T-helper 17 cell (primary cell): ENCODE data around the gene ULBP1. TPM values are rescaled to one million over a fixed set of nuclear protein-coding genes. Genes with fewer than 3 reads are reported as not detected.
"Not testable (repeated sequence)": the region's sequence is repeated elsewhere in the genome, so short reads cannot be mapped to it uniquely, and the experiment has no call there.

Experiments
- ATAC-seq: fragments of 150-1000 bp; cut with Tn5 transposase; 2 replicates; pipeline ENCODE4 v1.10.0; 2021; ENCODE audit warnings: mild to moderate bottlenecking, moderate library complexity
- DNase-seq, 3 donors: peaks; one replicate each; pipeline versions ENCODE4 v3.0.0 to v3.0.0-alpha.2; 2020 to 2021
- H3K9me3 ChIP-seq: one replicate; pipeline ENCODE4 v1.7.0; 2013; ENCODE audit warnings: low read length, mild to moderate bottlenecking; ENCODE audit not compliant: control insufficient read depth, poor library complexity, severe bottlenecking
- H3K27ac Mint-ChIP-seq: one replicate; pipeline ENCODE4 v1.8.0; 2022; ENCODE audit warnings: mild to moderate bottlenecking, moderate library complexity, mixed read lengths
- H3K27me3 Mint-ChIP-seq: one replicate; pipeline ENCODE4 v1.8.0; 2022; ENCODE audit warnings: mixed read lengths
- H3K36me3 Mint-ChIP-seq: one replicate; pipeline ENCODE4 v1.8.0; 2022; ENCODE audit warnings: low read depth, mixed read lengths
- H3K4me1 Mint-ChIP-seq: one replicate; pipeline ENCODE4 v1.8.0; 2022; ENCODE audit warnings: mild to moderate bottlenecking, mixed read lengths
- H3K4me3 Mint-ChIP-seq: one replicate; pipeline ENCODE4 v1.8.0; 2022; ENCODE audit warnings: mild to moderate bottlenecking, moderate library complexity, mixed read lengths
- total RNA-seq, 4 donors: library from RNA in 2 of 4; stranded (reverse) in 2 of 4; gene quantifications; one replicate each; pipeline ENCODE4 v1.2.3 and lab custom pipeline; 2022 to 2026

ULBP1 gene
- total RNA-seq, 2 donors from 2014 or later, result 0.20 TPM; not detected in 1

DNA sequence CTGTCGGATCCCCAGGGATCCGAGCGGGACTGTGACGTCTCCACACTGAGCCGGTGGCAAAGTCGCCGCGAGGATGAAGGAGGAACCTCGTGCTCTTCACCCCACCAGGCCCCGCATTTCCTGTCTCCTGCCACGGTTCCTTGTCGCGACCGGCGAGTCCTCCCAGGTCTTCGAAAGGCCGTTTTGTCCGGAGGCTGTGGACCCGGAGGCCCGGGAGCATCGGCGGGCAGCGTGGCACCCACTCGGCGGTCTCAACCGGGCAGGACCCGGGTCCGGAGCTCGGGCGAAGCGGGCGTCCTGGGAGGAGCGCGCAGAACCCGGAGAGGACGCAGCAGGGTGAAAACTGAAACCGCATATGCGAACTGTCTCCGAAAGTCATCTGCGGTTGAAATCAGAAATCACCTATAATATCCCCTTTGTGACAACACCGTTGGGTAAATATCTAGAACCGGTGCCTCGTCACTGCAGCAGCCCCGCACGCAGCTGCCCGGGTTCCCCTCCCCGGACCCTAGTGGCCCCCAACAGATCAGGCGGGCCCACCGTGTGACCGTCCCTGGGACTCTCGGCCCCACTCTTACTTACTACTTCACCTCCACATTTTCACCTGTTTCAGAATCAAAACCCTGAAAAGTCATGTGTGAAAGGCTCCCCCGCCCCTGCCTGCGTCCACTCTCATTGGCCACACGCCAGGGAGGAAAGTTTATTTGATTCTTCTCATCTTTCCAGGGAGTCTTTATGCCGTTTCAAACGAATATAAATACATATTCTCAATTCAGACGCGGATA, 25.0 kb upstream of the ULBP1 start:
- H3K4me3 Mint-ChIP-seq, result peak overlapping the region; percentile 86
- DNase-seq, result peak; percentile 41 to 51 (median 49)
- ATAC-seq, result peak; percentile 65
- peak overlapping the region; percentile 99 for H3K27ac Mint-ChIP-seq
- peaks cover 2% of the 10 kb centered on the region for H3K36me3 Mint-ChIP-seq
- peaks cover 68% of the 10 kb centered on the region for H3K27me3 Mint-ChIP-seq
- H3K4me1 Mint-ChIP-seq, result peaks cover 24% of the 10 kb centered on the region
- H3K9me3 ChIP-seq, result no peaks in the 10 kb centered on the region

- H3K27ac Mint-ChIP-seq, result peak overlapping the region; percentile 99
- H3K4me1 Mint-ChIP-seq, result peaks cover 22% of the 10 kb centered on the region
- H3K9me3 ChIP-seq, result no peaks in the 10 kb centered on the region
- ATAC-seq (no peak), DNase-seq (no peak)
- peaks cover 2% of the 10 kb centered on the region for H3K36me3 Mint-ChIP-seq
- H3K4me3 Mint-ChIP-seq, result peak overlapping the region; percentile 86
- peaks cover 62% of the 10 kb centered on the region for H3K27me3 Mint-ChIP-seq
These were observed 24.4 kb upstream of the ULBP1 start for GRCh38 chr6:149939356-149939648.

GRCh38 chr6:149939909-149940671, 23.7 kb upstream of the ULBP1 start:
- Mint-ChIP-seq H3K27me3 (peaks cover 55% of the 10 kb centered on the region), H3K4me1 (peaks cover 19% of the 10 kb centered on the region), H3K36me3 (no peaks in the 10 kb centered on the region), H3K4me3 (peak overlapping the region; percentile 58), H3K27ac (peak overlapping the region; percentile 99)
- ATAC-seq (no peak), DNase-seq (no peak)
- H3K9me3 ChIP-seq, result no peaks in the 10 kb centered on the region

DNA sequence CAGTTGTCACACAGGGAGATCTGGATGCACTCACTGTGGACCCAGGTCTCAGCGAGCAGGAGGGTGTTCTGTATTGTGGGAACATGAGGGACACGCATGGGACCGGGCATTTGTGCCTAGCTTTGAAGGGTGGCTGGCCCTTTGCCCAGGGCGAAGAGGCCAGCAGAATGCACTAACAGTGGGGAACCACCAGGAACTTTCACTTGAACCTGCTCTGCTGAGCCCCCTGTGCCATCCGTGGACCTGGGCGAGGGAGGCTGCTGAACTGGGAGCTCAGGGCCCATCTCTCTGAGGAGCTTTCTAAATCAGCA, 23.1 kb upstream of the ULBP1 start:
- no peak for DNase-seq
- Mint-ChIP-seq H3K4me3 (peak overlapping the region; percentile 58), H3K4me1 (peaks cover 19% of the 10 kb centered on the region), H3K36me3 (no peaks in the 10 kb centered on the region), H3K27ac (peak overlapping the region; percentile 94), H3K27me3 (peaks cover 49% of the 10 kb centered on the region)
- no peak for ATAC-seq
- no peaks in the 10 kb centered on the region for H3K9me3 ChIP-seq

DNA sequence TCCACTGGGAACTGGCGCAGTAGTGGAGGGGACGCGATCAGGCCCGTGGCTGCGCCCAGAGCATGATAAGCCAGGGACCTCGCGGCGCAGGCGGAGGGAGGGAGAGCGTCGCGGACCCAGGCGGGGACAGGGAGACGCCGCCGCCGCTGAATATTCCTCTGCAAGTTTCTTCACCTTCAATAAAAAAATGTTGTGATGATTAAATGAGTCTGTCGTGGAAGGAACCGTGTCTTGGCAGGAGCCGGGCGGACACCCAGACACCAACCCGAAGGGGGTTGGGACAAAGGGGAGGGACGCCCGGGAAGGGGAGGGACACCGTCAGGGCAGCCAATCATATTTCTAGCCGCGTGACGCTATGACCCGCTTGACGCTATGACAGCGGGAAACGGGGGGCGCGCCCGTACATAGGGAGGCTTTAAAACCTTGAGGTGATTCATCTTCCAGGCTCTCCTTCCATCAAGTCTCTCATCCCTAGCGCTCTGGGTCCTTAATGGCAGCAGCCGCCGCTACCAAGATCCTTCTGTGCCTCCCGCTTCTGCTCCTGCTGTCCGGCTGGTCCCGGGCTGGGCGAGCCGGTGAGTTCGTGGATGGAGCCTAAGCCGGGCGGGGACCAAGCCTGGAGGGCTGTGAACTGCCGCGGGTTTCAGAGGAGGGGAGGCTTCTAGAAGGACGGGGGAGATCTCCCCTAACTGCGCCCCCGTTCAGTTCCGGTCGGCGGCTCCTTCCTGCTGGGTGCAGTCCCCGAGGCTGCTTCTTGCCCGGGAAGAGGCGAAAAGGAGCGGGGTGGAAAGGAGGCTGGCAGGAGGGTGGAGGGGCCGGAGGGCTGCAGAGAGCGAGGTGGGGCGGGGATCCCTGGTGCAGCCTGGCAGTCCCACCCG, 21.9 kb upstream of the ULBP1 start, which contains the start of gene ULBP2:
Gene ULBP2, plus strand, starts transcription at position 432 of the 878 bp plus-strand sequence. Its CDS starts 59 bp downstream, at position 491.
- Mint-ChIP-seq H3K27me3 (peaks cover 44% of the 10 kb centered on the region), H3K4me3 (peak within 1 kb of the TSS; percentile 92), H3K36me3 (no peaks in the 10 kb centered on the region), H3K27ac (peak within 1 kb of the TSS; percentile 94), H3K4me1 (peaks cover 22% of the 10 kb centered on the region)
- no peaks in the 10 kb centered on the region for H3K9me3 ChIP-seq
- DNase-seq (peak; percentile 79 to 89 (median 83)), ATAC-seq (peak; percentile 86)

DNA sequence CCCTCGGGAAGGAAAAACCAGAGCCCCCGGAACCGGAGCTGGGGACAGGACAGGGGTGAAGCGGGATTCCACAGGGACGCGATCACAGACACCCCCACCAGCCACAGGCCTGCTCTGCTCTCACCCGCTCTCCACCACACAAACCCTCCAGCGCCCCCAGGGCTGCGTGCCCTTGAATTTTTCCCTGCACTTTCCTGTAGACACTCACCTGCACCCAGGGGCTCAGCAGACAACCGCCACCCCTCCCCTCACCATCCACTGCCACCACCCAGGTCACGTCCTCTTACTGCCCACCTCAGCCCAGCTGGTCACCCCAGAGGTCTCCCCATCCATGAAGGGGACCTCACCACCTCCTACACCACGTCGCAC, 21.3 kb upstream of the ULBP1 start:
- Mint-ChIP-seq H3K27me3 (peaks cover 40% of the 10 kb centered on the region), H3K4me3 (peak overlapping the region; percentile 92), H3K4me1 (peaks cover 22% of the 10 kb centered on the region), H3K36me3 (no peaks in the 10 kb centered on the region), H3K27ac (peak overlapping the region; percentile 94)
- ATAC-seq (no peak), DNase-seq (no peak)
- H3K9me3 ChIP-seq, result no peaks in the 10 kb centered on the region

DNA sequence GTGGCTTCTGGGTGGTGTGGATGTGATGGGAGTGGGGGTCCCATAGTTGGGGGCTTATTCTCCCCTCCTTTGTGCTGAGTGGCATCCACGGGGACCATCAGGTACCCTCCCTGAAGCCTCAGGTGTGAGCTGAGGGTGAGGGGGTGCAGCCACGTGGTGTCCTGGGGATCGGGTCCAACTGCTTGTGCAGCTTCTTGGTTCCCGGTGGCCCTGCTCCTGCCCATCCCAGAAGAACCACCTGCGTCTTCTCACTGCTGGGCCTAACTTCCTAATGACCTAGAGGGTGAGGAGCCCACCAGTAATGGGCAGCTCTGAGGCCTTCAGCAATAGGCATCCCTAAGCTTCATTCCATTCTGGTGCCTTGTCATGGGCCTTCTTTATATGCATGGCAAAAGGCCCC, 20.4 kb upstream of the ULBP1 start:
- not testable (repeated sequence) for H3K27ac Mint-ChIP-seq, H3K9me3 ChIP-seq, H3K36me3 Mint-ChIP-seq, ATAC-seq, DNase-seq
- Mint-ChIP-seq H3K4me1 (peaks cover 17% of the 10 kb centered on the region), H3K27me3 (peaks cover 40% of the 10 kb centered on the region), H3K4me3 (peak overlapping the region; percentile 82)

GRCh38 chr6:149945276-149945675, 18.5 kb upstream of the ULBP1 start:
- not testable (repeated sequence) for H3K27ac Mint-ChIP-seq, DNase-seq, H3K36me3 Mint-ChIP-seq, H3K9me3 ChIP-seq, H3K4me3 Mint-ChIP-seq, ATAC-seq
- peaks cover 37% of the 10 kb centered on the region for H3K27me3 Mint-ChIP-seq
- peaks cover 11% of the 10 kb centered on the region for H3K4me1 Mint-ChIP-seq

DNA sequence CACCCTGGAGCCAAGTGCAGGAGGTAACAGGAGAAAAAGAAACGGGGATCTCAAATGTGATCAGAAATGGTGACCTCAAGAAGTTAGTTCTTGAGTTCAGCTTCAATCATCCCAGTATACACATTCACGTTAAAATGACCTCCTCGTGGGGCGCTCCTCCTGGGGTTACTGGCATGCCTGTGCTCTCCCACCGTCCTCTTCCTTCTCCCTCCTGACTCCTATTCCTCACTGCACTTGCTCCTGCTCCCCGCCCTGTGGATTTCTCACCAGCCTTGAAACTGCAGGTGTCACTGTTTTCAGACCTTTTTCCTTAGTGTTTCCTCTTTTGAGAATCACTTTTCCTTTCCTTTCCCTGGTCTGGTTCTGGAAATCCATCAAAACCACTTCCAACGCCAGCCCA, 17.1 kb upstream of the ULBP1 start:
- DNase-seq, H3K27ac Mint-ChIP-seq, ATAC-seq, H3K4me3 Mint-ChIP-seq, H3K9me3 ChIP-seq, H3K36me3 Mint-ChIP-seq: not testable (repeated sequence)
- Mint-ChIP-seq H3K27me3 (peaks cover 48% of the 10 kb centered on the region), H3K4me1 (peaks cover 13% of the 10 kb centered on the region)

DNA sequence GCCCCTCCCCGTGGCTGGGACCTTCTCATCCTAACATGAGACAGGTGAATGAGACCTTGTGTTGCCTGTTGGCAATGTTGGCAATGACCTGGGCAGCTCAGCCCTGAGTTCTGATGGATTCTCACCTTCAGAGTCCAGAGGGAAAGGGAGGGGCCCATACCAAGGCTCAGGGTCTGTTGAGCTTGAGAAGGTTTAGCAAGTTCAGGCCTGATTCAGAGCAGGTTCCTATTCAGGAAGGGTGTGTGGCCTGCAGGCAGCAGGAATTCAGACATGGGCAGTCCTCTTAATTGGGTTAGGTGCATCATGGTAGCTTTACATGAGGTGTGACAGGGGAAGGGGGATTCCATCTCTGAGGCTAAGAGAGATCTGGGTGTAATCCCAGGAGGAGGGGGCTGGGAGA, 16.2 kb upstream of the ULBP1 start:
- not testable (repeated sequence) for H3K27ac Mint-ChIP-seq, DNase-seq, H3K9me3 ChIP-seq, H3K4me1 Mint-ChIP-seq, H3K4me3 Mint-ChIP-seq, ATAC-seq, H3K36me3 Mint-ChIP-seq
- peaks cover 57% of the 10 kb centered on the region for H3K27me3 Mint-ChIP-seq

DNA sequence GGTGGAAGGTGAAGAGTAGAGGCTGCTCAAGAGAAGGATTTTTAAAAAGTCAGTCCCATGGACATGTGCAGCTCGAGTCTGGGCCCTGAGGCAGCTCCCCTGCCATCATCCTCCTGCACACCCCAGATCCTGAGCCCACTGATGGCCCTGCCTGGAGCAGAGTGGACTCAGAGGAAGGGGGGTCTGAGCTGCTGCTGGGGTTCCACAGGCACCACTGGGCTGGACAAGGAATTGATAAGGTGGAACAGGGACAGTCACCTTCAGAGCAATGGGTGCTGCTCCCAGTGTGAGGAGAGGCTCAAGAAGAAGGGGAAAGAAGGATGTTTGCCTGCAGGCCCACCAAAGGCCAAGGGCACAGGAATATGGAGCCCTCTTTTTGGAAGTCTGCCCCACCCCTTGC, 15.7 kb upstream of the ULBP1 start:
- peaks cover 7% of the 10 kb centered on the region for H3K4me1 Mint-ChIP-seq
- H3K36me3 Mint-ChIP-seq, result peaks cover 7% of the 10 kb centered on the region
- no peaks in the 10 kb centered on the region for H3K9me3 ChIP-seq
- no peak overlapping the region for H3K4me3 Mint-ChIP-seq
- no peak overlapping the region for H3K27ac Mint-ChIP-seq
- ATAC-seq (no peak), DNase-seq (no peak)
- peaks cover 61% of the 10 kb centered on the region for H3K27me3 Mint-ChIP-seq

GRCh38 chr6:149948616-149949015, 15.1 kb upstream of the ULBP1 start:
- no peak for ATAC-seq
- Mint-ChIP-seq H3K27me3 (peaks cover 67% of the 10 kb centered on the region), H3K27ac (no peak overlapping the region), H3K4me1 (peaks cover 7% of the 10 kb centered on the region), H3K36me3 (peaks cover 7% of the 10 kb centered on the region), H3K4me3 (no peak overlapping the region)
- H3K9me3 ChIP-seq, result no peaks in the 10 kb centered on the region
- DNase-seq, result no peak

DNA sequence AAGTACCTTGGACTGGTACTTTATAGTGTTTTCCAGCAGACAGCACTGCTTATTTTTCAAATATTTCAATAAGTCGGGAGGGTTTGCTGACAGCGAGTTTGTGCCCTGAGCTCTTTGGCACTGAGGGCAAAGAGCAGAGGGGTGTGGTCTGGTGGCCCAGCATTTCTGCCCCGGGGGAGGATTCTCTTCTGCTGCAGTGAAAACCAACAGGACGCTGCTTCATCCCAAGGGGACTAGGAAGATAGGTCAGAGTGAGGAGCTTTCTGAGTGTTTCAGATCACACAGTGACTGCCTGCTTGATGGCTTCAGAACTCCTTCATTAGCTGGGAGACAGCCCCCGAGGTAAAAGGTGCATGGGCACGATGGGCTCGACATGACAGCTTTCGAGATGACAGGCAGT, 13.3 kb upstream of the ULBP1 start:
- no peak overlapping the region for H3K4me3 Mint-ChIP-seq

More for the DNA sequence above, 13.3 kb upstream of the ULBP1 start:
- H3K4me1 Mint-ChIP-seq, result peaks cover 8% of the 10 kb centered on the region
- H3K9me3 ChIP-seq, result no peaks in the 10 kb centered on the region
- H3K27me3 Mint-ChIP-seq, result peaks cover 78% of the 10 kb centered on the region
- ATAC-seq (no peak), DNase-seq (no peak)
- H3K36me3 Mint-ChIP-seq, result peaks cover 7% of the 10 kb centered on the region
- no peak overlapping the region for H3K27ac Mint-ChIP-seq
